ENCODE measurements around the gene HTRA3. TPM values are rescaled to one million over a fixed set of nuclear protein-coding genes. Genes with fewer than 3 reads are reported as not detected.
"Not testable (repeated sequence)": the region's sequence is repeated elsewhere in the genome, so short reads cannot be mapped to it uniquely, and the experiment has no call there.

HTRA3 gene
- polyA plus RNA-seq, 1 experiment = 16.3 TPM

GRCh38 chr4:8347660-8348059 is 78.1 kb downstream of the HTRA3 start:
- ChIA-PET CTCF (interaction anchor here (1.4 kb wide), 1 partner anchor 105 kb away, joined by 3 read pairs; no protein-coding TSS in a partner anchor), POLR2A (no interaction called here)
- Histone ChIP-seq H3K9me3 (ENCODE audit: control insufficient read depth, insufficient read depth, low read length) (peaks cover 3% of the 10 kb centered on the region; the same call in 1 of the 2 replicates), H3K4me3 (ENCODE audit: low read depth, low read length) (no peak overlapping the region), H3K27me3 (ENCODE audit: control insufficient read depth, insufficient read depth, low read length) (peaks cover 13% of the 10 kb centered on the region), H3K27ac (ENCODE audit: low read depth, low read length) (no peak overlapping the region)
- TF ChIP-seq CTCF (IDR thresholded peaks at IDR 0.05; ENCODE audit: low read depth, low read length) = no peak
- no peak for DNase-seq (ENCODE audit: low read depth, low spot score)

- ChIA-PET CTCF (interaction anchor here (1.4 kb wide), 1 partner anchor 105 kb away, joined by 3 read pairs; no protein-coding TSS in a partner anchor), POLR2A (no interaction called here)
- no peaks in the 10 kb centered on the region; the same call in 1 of the 2 replicates for H3K9me3 ChIP-seq (ENCODE audit: control insufficient read depth, insufficient read depth, low read length)
- no peak overlapping the region for H3K27ac ChIP-seq (ENCODE audit: low read depth, low read length)
- H3K4me3 ChIP-seq (ENCODE audit: low read depth, low read length) = no peak overlapping the region
- H3K27me3 ChIP-seq (ENCODE audit: control insufficient read depth, insufficient read depth, low read length) = peaks cover 13% of the 10 kb centered on the region
- no peak for TF ChIP-seq CTCF (IDR thresholded peaks at IDR 0.05; ENCODE audit: low read depth, low read length)
- DNase-seq (ENCODE audit: low read depth, low spot score) = no peak
Observed at GRCh38 chr4:8348071-8348470, 78.5 kb downstream of the HTRA3 start.

- POLR2A ChIA-PET; H3K4me3 ChIP-seq (ENCODE audit: low read depth, low read length); DNase-seq (ENCODE audit: low read depth, low spot score); H3K27ac ChIP-seq (ENCODE audit: low read depth, low read length); H3K9me3 ChIP-seq (ENCODE audit: control insufficient read depth, insufficient read depth, low read length): not testable (repeated sequence)
- H3K27me3 ChIP-seq (ENCODE audit: control insufficient read depth, insufficient read depth, low read length) = peaks cover 13% of the 10 kb centered on the region
- CTCF ChIA-PET = interaction anchor here (1.2 kb wide), 1 partner anchor 9 kb away, joined by 5 read pairs; no protein-coding TSS in a partner anchor
Observed at GRCh38 chr4:8349236-8349635, 79.7 kb downstream of the HTRA3 start.

GRCh38 chr4:8349664-8350236 is 80.2 kb downstream of the HTRA3 start:
- no peak for DNase-seq (ENCODE audit: low read depth, low spot score)
- ChIA-PET POLR2A (no interaction called here), CTCF (interaction anchor here (1.2 kb wide), 1 partner anchor 8 kb away, joined by 5 read pairs; no protein-coding TSS in a partner anchor)
- Histone ChIP-seq H3K9me3 (ENCODE audit: control insufficient read depth, insufficient read depth, low read length) (no peaks in the 10 kb centered on the region; the same call in 1 of the 2 replicates), H3K4me3 (ENCODE audit: low read depth, low read length) (no peak overlapping the region), H3K27ac (ENCODE audit: low read depth, low read length) (no peak overlapping the region), H3K27me3 (ENCODE audit: control insufficient read depth, insufficient read depth, low read length) (peaks cover 13% of the 10 kb centered on the region)
- TF ChIP-seq CTCF (IDR thresholded peaks at IDR 0.05; ENCODE audit: low read depth, low read length) = no peak

- no peaks in the 10 kb centered on the region; the same call in 1 of the 2 replicates for H3K9me3 ChIP-seq (ENCODE audit: control insufficient read depth, insufficient read depth, low read length)
- ChIA-PET CTCF (interaction anchor here (1.2 kb wide), 1 partner anchor 8 kb away, joined by 5 read pairs; no protein-coding TSS in a partner anchor), POLR2A (no interaction called here)
- peaks cover 12% of the 10 kb centered on the region for H3K27me3 ChIP-seq (ENCODE audit: control insufficient read depth, insufficient read depth, low read length)
- no peak for TF ChIP-seq CTCF (IDR thresholded peaks at IDR 0.05; ENCODE audit: low read depth, low read length)
- no peak for DNase-seq (ENCODE audit: low read depth, low spot score)
- no peak overlapping the region for H3K27ac ChIP-seq (ENCODE audit: low read depth, low read length)
- no peak overlapping the region for H3K4me3 ChIP-seq (ENCODE audit: low read depth, low read length)
Observed at GRCh38 chr4:8350352-8350751, 80.8 kb downstream of the HTRA3 start.
